Heart left ventricle (tissue), 16 donors: ENCODE results near the gene CENPU. TPM values are rescaled to one million over a fixed set of nuclear protein-coding genes. Genes with fewer than 3 reads are reported as not detected.

Experiments
- ATAC-seq, 4 donors: fragments of 200-7000 bp; cut with Tn5 transposase; one replicate each; pipeline ENCODE4 v1.9.1; 2020 to 2022; ENCODE audit warnings: moderate library complexity in 4 of 4, mild to moderate bottlenecking in 3 of 4, moderate number of reproducible peaks in 1 of 4
- DNase-seq, 5 donors: peaks; one replicate each; pipeline ENCODE4 v3.0.0-alpha.2; 2020
- H3K27ac ChIP-seq, 12 donors: fragments of 200-600 bp; sonication (generic) in 4 of 12; one replicate each; pipeline versions ENCODE4 v1.5.0 to v1.8.0; 2016 to 2022; ENCODE audit warnings: mild to moderate bottlenecking in 2 of 12
- H3K27me3 ChIP-seq, 9 donors: fragments of 200-600 bp; sonication (generic) in 2 of 9; one replicate each; pipeline versions ENCODE4 v1.5.1 to v1.8.0; 2016 to 2022; ENCODE audit warnings: mild to moderate bottlenecking in 3 of 9
- H3K36me3 ChIP-seq, 9 donors: fragments of 200-600 bp; sonication (generic) in 2 of 9; one replicate each; pipeline versions ENCODE4 v1.5.0 to v1.8.0; 2018 to 2022; ENCODE audit warnings: mild to moderate bottlenecking in 2 of 9
- H3K4me1 ChIP-seq, 12 donors: fragments of 200-600 bp; sonication (generic) in 4 of 12; one replicate each; pipeline versions ENCODE4 v1.5.0 to v1.8.0; 2016 to 2022; ENCODE audit warnings: mild to moderate bottlenecking in 3 of 12
- H3K4me3 ChIP-seq, 12 donors: fragments of 200-600 bp; sonication (generic) in 4 of 12; one replicate each; pipeline versions ENCODE4 v1.5.0 to v1.8.0; 2017 to 2022; ENCODE audit warnings: mild to moderate bottlenecking in 9 of 12, moderate library complexity in 4 of 12
- H3K9me3 ChIP-seq, 12 donors: fragments of 200-600 bp; sonication (generic) in 4 of 12; one replicate each; pipeline versions ENCODE4 v1.5.0 to v1.8.0; 2016 to 2022; ENCODE audit warnings: mild to moderate bottlenecking in 1 of 12
- CTCF ChIP-seq, 12 donors: fragments of 200-600 bp; sonication (generic) in 4 of 12; IDR thresholded peaks; one replicate each; pipeline versions ENCODE4 v1.5.0 to v1.8.0; 2018 to 2022; ENCODE audit warnings: antibody characterized with exemption in 12 of 12, mild to moderate bottlenecking in 5 of 12
- POLR2A ChIP-seq, 2 donors: fragments of 450-650 bp; IDR thresholded peaks; one replicate each; pipeline ENCODE4 v1.6.1; 2017; ENCODE audit warnings: antibody characterized with exemption in 2 of 2, mild to moderate bottlenecking in 2 of 2, moderate library complexity in 2 of 2
- WGBS, 4 donors: extraction: QIAGEN DNeasy Blood & Tissue Kit in 2 of 4; methylation state at CpG; one replicate each; pipeline versions ENCODE4 v1.1.5 to v1.1.7; 2013 to 2018; 5-methylcytosine and 5-hydroxymethylcytosine counted together
- intact Hi-C, 10 donors: fragments of 100-400 bp; cut with DNase I; formaldehyde crosslinking; loops; one replicate each; pipeline versions ENCODE4 v1.11.1 to v1.14.2; 2022
- polyA plus RNA-seq, 2 donors: library from polyadenylated mRNA; stranded (reverse); fragments of 200-250 nt; gene quantifications; one replicate each; pipeline ENCODE4 v1.2.3, GENCODE V29; 2013
- total RNA-seq, 9 donors: library from RNA; depleted of rRNA in 2 of 9; stranded (reverse); fragments of >200 nt in 2 of 9; fragmentation: NEBNext Ultra II Directional in 3 of 9; extraction: Animal tissue kit (Norgen Biotek cat#: 25700) in 3 of 9; gene quantifications; one replicate each; pipeline versions ENCODE4 v1.1.0 to v1.2.4, GENCODE V29; 2016 to 2023
- donor health status: ischemic (EF 13 %, LVEDD 7.1; RV severe dilation, severe dysfunction).
- donor health status: healthy with polysubstance abuse.
- donor health status: DM: no; HTN: yes; CAD: no.
- donor health status: DM: no; HTN: no; CAD: no.
- donor health status: ischemic (EF 25% LVEDD 6.9; RV normal size, moderate dysfunction).
- donor health status: ischemic (EF 25% LVEDD 5.7; RV mildly dilated, moderate dysfunction).
- donor health status: healthy.
- donor health status: DM: yes; HTN: yes; CAD: no.
- donor health status: ischemic (EF 35%, LVEDD 5.7; RV mildly dilated, moderate dysfunction).
- donor health status: nonischemic (EF 11% LVEDD 7.7; RV severe dilation, severe dysfunction).
- donor health status: DM: yes; HTN: yes; CAD: no.
- donor health status: PGD.
- donor health status: ischemic (EF 29% LVEDD 5.4; RV normal size, mild dysfunction).
- donor health status: nonischemic (EF 23%, LVEDD 6.1; RV moderate dilation, normal function).

Gene CENPU
- total and polyA plus RNA-seq, 11 donors, result 0.36 to 7.1 (median 1.2) TPM

GRCh38 chr4:184757810-184758209 is 23.9 kb upstream of the CENPU start:
- Histone ChIP-seq H3K4me3 (no peak overlapping the region), H3K27me3 (no peaks in the 10 kb centered on the region), H3K27ac (peak overlapping the region; percentile 44 to 76 (median 68)), H3K9me3 (no peaks in the 10 kb centered on the region), H3K4me1 (peaks cover 4 to 44% (median 28%) of the 10 kb centered on the region in 12 donors), H3K36me3 (peaks cover 0 to 82% (median 50%) of the 10 kb centered on the region in 9 donors)
- 31 to 62% (median 53%) methylated on average over 2 of the region's 2 CpGs for WGBS, 4 donors
- peak in 3 of 4 donors; percentile 42 to 56 (median 48) for ATAC-seq
- no peak for TF ChIP-seq POLR2A (IDR thresholded peaks at IDR 0.05)
- no peak for TF ChIP-seq CTCF (IDR thresholded peaks at IDR 0.05)
- intact Hi-C loops, result loop anchor here in 2 of 10 donors (5.0 to 10.0 kb wide), 2 partner anchors 59 to 147 kb away; no protein-coding TSS in a partner anchor
- DNase-seq, result no peak

GRCh38 chr4:184756399-184756798 is 22.5 kb upstream of the CENPU start:
- peak; percentile 56 to 87 (median 82) for ATAC-seq

GRCh38 chr4:184755278-184755677 is 21.4 kb upstream of the CENPU start:
- DNase-seq (peak in 2 of 5 donors; percentile 50 to 83), ATAC-seq (peak in 3 of 4 donors; percentile 62 to 74 (median 68))
- no peaks in the 10 kb centered on the region for H3K27me3 ChIP-seq
- peaks cover 0 to 57% (median 24%) of the 10 kb centered on the region in 9 donors for H3K36me3 ChIP-seq
- H3K9me3 ChIP-seq, result no peaks in the 10 kb centered on the region
- H3K4me1 ChIP-seq, result peaks cover 4 to 54% (median 41%) of the 10 kb centered on the region in 12 donors
- no peak overlapping the region for H3K4me3 ChIP-seq
- TF ChIP-seq CTCF (IDR thresholded peaks at IDR 0.05) (no peak), POLR2A (IDR thresholded peaks at IDR 0.05) (no peak)
- peak overlapping the region in 11 of 12 donors; percentile 44 to 76 (median 66) for H3K27ac ChIP-seq
- 62 to 73% (median 71%) methylated on average over 6 of the region's 6 CpGs for WGBS, 4 donors
- intact Hi-C loops, result loop anchor here in 2 of 10 donors (5.0 to 10.0 kb wide), 2 partner anchors 62 to 150 kb away; no protein-coding TSS in a partner anchor

More at GRCh38 chr4:184756399-184756798, 22.5 kb upstream of the CENPU start:
- TF ChIP-seq POLR2A (IDR thresholded peaks at IDR 0.05) (no peak), CTCF (IDR thresholded peaks at IDR 0.05) (peak in 5 of 12 donors; percentile 16 to 42 (median 26))
- Histone ChIP-seq H3K4me1 (peaks cover 4 to 43% (median 31%) of the 10 kb centered on the region in 12 donors), H3K27me3 (no peaks in the 10 kb centered on the region), H3K4me3 (no peak overlapping the region), H3K27ac (peak overlapping the region; percentile 44 to 76 (median 68)), H3K36me3 (peaks cover 0 to 68% (median 36%) of the 10 kb centered on the region in 9 donors), H3K9me3 (no peaks in the 10 kb centered on the region)
- DNase-seq, result peak in 2 of 5 donors; percentile 44 to 50
- 45 to 62% (median 48%) methylated on average over 6 of the region's 6 CpGs for WGBS, 4 donors
- intact Hi-C loops, result loop anchor here in 2 of 10 donors (5.0 to 10.0 kb wide), 2 partner anchors 61 to 148 kb away; no protein-coding TSS in a partner anchor

- no peak overlapping the region for H3K4me3 ChIP-seq
- no peak for DNase-seq
- intact Hi-C loops, result loop anchor here in 2 of 10 donors (5.0 to 10.0 kb wide), 2 partner anchors 65 to 152 kb away; no protein-coding TSS in a partner anchor
- peak overlapping the region in 6 of 12 donors; percentile 8 to 49 (median 22) for H3K27ac ChIP-seq
- 67 to 80% (median 76%) methylated on average over 9 of the region's 9 CpGs for WGBS, 4 donors
- TF ChIP-seq CTCF (IDR thresholded peaks at IDR 0.05) (no peak), POLR2A (IDR thresholded peaks at IDR 0.05) (no peak)
- ATAC-seq, result peak in 1 of 4 donors; percentile 10
- peaks cover 4 to 73% (median 50%) of the 10 kb centered on the region in 12 donors for H3K4me1 ChIP-seq
- H3K27me3 ChIP-seq, result no peaks in the 10 kb centered on the region
- H3K9me3 ChIP-seq, result no peaks in the 10 kb centered on the region
- peaks cover 0 to 41% (median 11%) of the 10 kb centered on the region in 9 donors for H3K36me3 ChIP-seq
These were observed 18.8 kb upstream of the CENPU start for GRCh38 chr4:184752496-184753275.
